GM23338 (cell line): Measurements from ENCODE around the gene TCP11L2.

Experiments used
- CTCF ChIP-seq, 2 experiments: fragments of 200-600 bp in 1 of 2; sonication (generic) in 1 of 2; conservative IDR thresholded peaks; 2 replicates each; pipeline versions ENCODE4 v1.5.1 to v1.6.1; 2016 to 2017; ENCODE audit warnings: antibody characterized with exemption in 2 of 2, low read depth in 2 of 2, mild to moderate bottlenecking in 2 of 2, moderate library complexity in 1 of 2
- POLR2AphosphoS5 ChIP-seq: IDR thresholded peaks from 2 replicates; pipeline ENCODE4 v1.6.1; 2016; ENCODE audit warnings: antibody characterized with exemption, low read depth

DNA sequence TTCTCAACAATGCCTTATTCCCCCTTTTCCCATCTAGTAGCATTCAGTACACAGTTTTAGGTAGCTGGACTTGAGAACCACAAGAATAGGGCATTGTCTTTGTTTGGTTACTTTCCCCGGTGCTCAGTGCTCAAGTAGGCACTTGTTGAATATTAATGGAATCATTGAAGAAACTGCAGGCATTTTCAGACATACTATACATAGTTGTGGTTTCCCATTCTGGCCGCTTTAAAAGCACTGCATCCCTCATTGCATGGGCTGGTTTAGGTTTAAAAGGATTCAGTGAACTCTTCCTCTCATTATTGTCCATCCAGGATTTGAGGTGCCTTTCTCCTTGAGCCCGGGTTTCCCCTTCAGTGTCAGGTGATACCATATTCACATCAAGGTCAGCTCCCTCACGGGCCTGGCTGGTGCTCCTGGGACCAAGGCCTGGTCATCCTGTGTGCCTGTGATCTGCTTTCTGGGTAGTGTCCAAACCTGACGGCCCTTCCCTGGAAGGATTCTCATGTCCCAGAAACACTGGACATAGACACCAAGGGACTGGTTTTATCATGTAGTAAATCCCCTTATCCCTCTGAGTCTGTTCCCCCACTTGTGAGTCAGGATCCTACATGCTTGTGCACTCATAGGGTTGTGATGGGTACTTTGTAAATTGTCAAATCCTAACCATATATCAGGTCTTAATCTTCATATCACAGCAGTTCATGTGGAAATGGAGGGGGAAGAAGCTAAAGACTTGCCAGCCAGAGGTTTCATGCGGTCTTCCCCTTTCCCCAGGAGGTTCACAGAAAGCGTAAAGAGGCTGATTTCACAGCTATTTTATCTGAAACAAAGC, 7.4 kb downstream of the TCP11L2 start:
- TF ChIP-seq CTCF (conservative IDR thresholded peaks at IDR 0.05; ENCODE audit: low read depth in 2 of 2) = no peak
- TF ChIP-seq POLR2AphosphoS5 = no peak
